Measurements from ENCODE around the gene DNAH1.

Gene DNAH1

GRCh38 chr3:52405066-52405465, 88.9 kb downstream of the DNAH1 start:
- TF ChIP-seq EZH2 (optimal IDR thresholded peaks at IDR 0.05; ENCODE audit: low read depth, low read length) (no peak), CTCF (IDR thresholded peaks at IDR 0.05; ENCODE audit: low read length) (no peak), EZH2phosphoT487 (IDR thresholded peaks at IDR 0.05; ENCODE audit: low read length) (no peak)
- Histone ChIP-seq H3K9ac (ENCODE audit: low read length) (no peak overlapping the region), H2AFZ (ENCODE audit: low read length) (no peak overlapping the region), H3K79me2 (ENCODE audit: low read length) (peaks cover 33% of the 10 kb centered on the region), H3K9me3 (replicated peaks; ENCODE audit: insufficient read depth, low read length) (no peaks in the 10 kb centered on the region), H3K4me3 (ENCODE audit: low read length) (no peak overlapping the region), H3K9me2 (replicated peaks; ENCODE audit: insufficient read depth, low read length) (no peaks in the 10 kb centered on the region), H3K27me3 (replicated peaks; ENCODE audit: insufficient read depth, low read length) (no peaks in the 10 kb centered on the region), H3F3A (ENCODE audit: insufficient read depth, low read length) (no peaks in the 10 kb centered on the region), H3K27ac (ENCODE audit: low read length) (no peak overlapping the region), H3K4me2 (ENCODE audit: low read depth, low read length) (no peak overlapping the region), H4K20me1 (ENCODE audit: insufficient read depth, low read length) (no peaks in the 10 kb centered on the region), H3K36me3 (replicated peaks; ENCODE audit: insufficient read depth, low read length) (no peaks in the 10 kb centered on the region; the same call in 1 of the 2 replicates), H3K4me1 (ENCODE audit: low read length) (peaks cover 7% of the 10 kb centered on the region; the same call in 1 of the 2 replicates)
- no peak for DNase-seq

- Histone ChIP-seq H3K36me3 (replicated peaks; ENCODE audit: insufficient read depth, low read length) (no peaks in the 10 kb centered on the region; the same call in 1 of the 2 replicates), H4K20me1 (ENCODE audit: insufficient read depth, low read length) (no peaks in the 10 kb centered on the region), H3K4me3 (ENCODE audit: low read length) (no peak overlapping the region), H3K4me2 (ENCODE audit: low read depth, low read length) (no peak overlapping the region), H3K27me3 (replicated peaks; ENCODE audit: insufficient read depth, low read length) (no peaks in the 10 kb centered on the region), H3K9me3 (replicated peaks; ENCODE audit: insufficient read depth, low read length) (no peaks in the 10 kb centered on the region), H3K79me2 (ENCODE audit: low read length) (peaks cover 34% of the 10 kb centered on the region), H3K4me1 (ENCODE audit: low read length) (peaks cover 7% of the 10 kb centered on the region; the same call in 1 of the 2 replicates), H3F3A (ENCODE audit: insufficient read depth, low read length) (peaks cover 2% of the 10 kb centered on the region), H2AFZ (ENCODE audit: low read length) (no peak overlapping the region), H3K9ac (ENCODE audit: low read length) (no peak overlapping the region), H3K27ac (ENCODE audit: low read length) (no peak overlapping the region), H3K9me2 (replicated peaks; ENCODE audit: insufficient read depth, low read length) (no peaks in the 10 kb centered on the region)
- DNase-seq: no peak
- no peak for TF ChIP-seq EZH2phosphoT487 (IDR thresholded peaks at IDR 0.05; ENCODE audit: low read length)
- no peak for TF ChIP-seq EZH2 (optimal IDR thresholded peaks at IDR 0.05; ENCODE audit: low read depth, low read length)
- TF ChIP-seq CTCF (IDR thresholded peaks at IDR 0.05; ENCODE audit: low read length): no peak
Measured at GRCh38 chr3:52405601-52406110, 89.5 kb downstream of the DNAH1 start.

GRCh38 chr3:52406231-52406661, 90.1 kb downstream of the DNAH1 start:
- TF ChIP-seq EZH2phosphoT487 (IDR thresholded peaks at IDR 0.05; ENCODE audit: low read length) (no peak), CTCF (IDR thresholded peaks at IDR 0.05; ENCODE audit: low read length) (no peak), EZH2 (optimal IDR thresholded peaks at IDR 0.05; ENCODE audit: low read depth, low read length) (no peak)
- H3K36me3 ChIP-seq (replicated peaks; ENCODE audit: insufficient read depth, low read length): no peaks in the 10 kb centered on the region; the same call in 1 of the 2 replicates
- H3K27me3 ChIP-seq (replicated peaks; ENCODE audit: insufficient read depth, low read length): no peaks in the 10 kb centered on the region
- no peak overlapping the region for H2AFZ ChIP-seq (ENCODE audit: low read length)
- no peak overlapping the region for H3K27ac ChIP-seq (ENCODE audit: low read length)
- no peak overlapping the region for H3K4me3 ChIP-seq (ENCODE audit: low read length)
- H4K20me1 ChIP-seq (ENCODE audit: insufficient read depth, low read length): no peaks in the 10 kb centered on the region
- H3F3A ChIP-seq (ENCODE audit: insufficient read depth, low read length): peaks cover 7% of the 10 kb centered on the region
- H3K4me2 ChIP-seq (ENCODE audit: low read depth, low read length): no peak overlapping the region
- peaks cover 40% of the 10 kb centered on the region for H3K79me2 ChIP-seq (ENCODE audit: low read length)
- peaks cover 7% of the 10 kb centered on the region; the same call in 1 of the 2 replicates for H3K4me1 ChIP-seq (ENCODE audit: low read length)
- no peak for DNase-seq
- H3K9ac ChIP-seq (ENCODE audit: low read length): no peak overlapping the region
- H3K9me2 ChIP-seq (replicated peaks; ENCODE audit: insufficient read depth, low read length): no peaks in the 10 kb centered on the region
- H3K9me3 ChIP-seq (replicated peaks; ENCODE audit: insufficient read depth, low read length): no peaks in the 10 kb centered on the region
